HepG2 (cell line): ENCODE data around the gene ZSCAN5C. TPM values are rescaled to one million over a fixed set of nuclear protein-coding genes. Genes with fewer than 3 reads are reported as not detected.

Source experiments
- CEBPB ChIP-seq: IDR thresholded peaks from 2 replicates; pipeline ENCODE4 v1.6.1; 2011; ENCODE audit warnings: low read depth, low read length, improper control_type of control experiment, borderline replicate concordance
- MAFK ChIP-seq, 2 experiments: IDR thresholded peaks in 1 of 2; conservative IDR thresholded peaks in 1 of 2; 2 replicates each; pipeline ENCODE4 v1.6.1; 2011; ENCODE audit warnings: improper control_type of control experiment in 2 of 2, low read length in 2 of 2
- MAX ChIP-seq: IDR thresholded peaks from 2 replicates; pipeline ENCODE4 v1.6.1; 2012; ENCODE audit warnings: inconsistent platforms
- SNAPC4 ChIP-seq: sonication (generic); formaldehyde crosslinking; IDR thresholded peaks from 2 replicates; pipeline ENCODE4 v1.4.0; 2020; ENCODE audit warnings: mild to moderate bottlenecking, missing genetic modification reagents
- SOX5 ChIP-seq: IDR thresholded peaks from 2 replicates; pipeline ENCODE4 v1.6.1; 2016; ENCODE audit warnings: borderline replicate concordance
- SPEN ChIP-seq: sonication (generic); formaldehyde crosslinking; IDR thresholded peaks from 2 replicates; pipeline ENCODE4 v1.5.1; 2020; ENCODE audit warnings: low read depth, mild to moderate bottlenecking, missing genetic modification reagents
- YEATS2 ChIP-seq: sonication (generic); formaldehyde crosslinking; IDR thresholded peaks from 2 replicates; pipeline ENCODE4 v1.4.0; 2020; ENCODE audit warnings: missing genetic modification reagents, borderline replicate concordance
- ZFP36 ChIP-seq: fragments of 150-350 bp; IDR thresholded peaks from 2 replicates; pipeline ENCODE4 v1.6.1; 2018; ENCODE audit warnings: borderline replicate concordance, low read length, low read depth; ENCODE audit not compliant: partially characterized antibody
- ZFY ChIP-seq: sonication (generic); formaldehyde crosslinking; IDR thresholded peaks from 2 replicates; pipeline ENCODE4 v1.4.0; 2020; ENCODE audit warnings: missing genetic modification reagents
- ZFYVE20 ChIP-seq: sonication (generic); formaldehyde crosslinking; IDR thresholded peaks from 2 replicates; pipeline ENCODE4 v1.8.0; 2023; ENCODE audit warnings: low read depth, mild to moderate bottlenecking, moderate library complexity, missing genetic modification reagents, borderline replicate concordance
- ZNF232 ChIP-seq: sonication (generic); formaldehyde crosslinking; IDR thresholded peaks from 2 replicates; pipeline ENCODE4 v1.4.0; 2020; ENCODE audit warnings: missing genetic modification reagents, borderline replicate concordance
- ZNF407 ChIP-seq: sonication (generic); formaldehyde crosslinking; IDR thresholded peaks from one replicate; pipeline ENCODE4 v1.5.1; 2020; ENCODE audit warnings: mild to moderate bottlenecking, missing genetic modification reagents; ENCODE audit errors: not compliant biosample characterization
- ZNF574 ChIP-seq: sonication (generic); formaldehyde crosslinking; IDR thresholded peaks from 2 replicates; pipeline ENCODE4 v1.4.0; 2020; ENCODE audit warnings: missing genetic modification reagents
- polyA plus RNA-seq, 8 experiments: library from polyadenylated mRNA; depleted of rRNA in 3 of 8; stranded (reverse) in 7 of 8; unstranded in 1 of 8; fragments of >200 nt; fragmentation: Illumina TruSeq in 4 of 8; extraction: Trizol in 4 of 8; gene quantifications; 2 replicates each; pipeline versions ENCODE4 v1.2.1 to v1.2.3, GENCODE V29; 2011 to 2016; ENCODE audit warnings: low read depth in 4 of 8, missing spikeins in 1 of 8, mixed read lengths in 1 of 8; ENCODE audit not compliant: insufficient read depth in 1 of 8
- total RNA-seq, 5 experiments: library from RNA; depleted of rRNA; stranded (reverse); fragments of >200 nt; fragmentation: Illumina TruSeq; extraction: Trizol; gene quantifications; 2 replicates each; pipeline ENCODE4 v1.2.3, GENCODE V29; 2016; ENCODE audit warnings: low read depth in 1 of 5

ZSCAN5C gene
- total and polyA plus RNA-seq, 2 of the 13 experiments (the other 11 are each of a cell fraction or from before 2014, with no cell fraction given) = not detected

GRCh38 chr19:56170261-56170660 is 31.8 kb upstream of the ZSCAN5C start (continued):
- TF ChIP-seq ZNF407 (CRISPR knock-in tag) = no peak
- no peak for TF ChIP-seq ZFP36
- peak; percentile 97 to 100 for TF ChIP-seq MAFK (conservative IDR thresholded peaks at IDR 0.05 in 1 of 2, IDR thresholded peaks at IDR 0.05 in 1 of 2; ENCODE audit: low read length in 2 of 2)
- peak; percentile 31; the same call in 1 of the 2 replicates for TF ChIP-seq ZFY (CRISPR knock-in tag)
- peak; percentile 66 for TF ChIP-seq CEBPB
- peak; percentile 77 for TF ChIP-seq ZNF574 (CRISPR knock-in tag)
- TF ChIP-seq SOX5 (CRISPR knock-in tag) = peak; percentile 59; the same call in 1 of the 2 replicates
- peak; percentile 53; the same call in 1 of the 2 replicates for TF ChIP-seq SPEN
- TF ChIP-seq MAX = peak; percentile 96
- TF ChIP-seq ZNF232 (CRISPR knock-in tag) = peak; percentile 63; the same call in 1 of the 2 replicates
- no peak for TF ChIP-seq SNAPC4 (CRISPR knock-in tag)
- TF ChIP-seq ZFYVE20 = no peak
- peak; percentile 71; the same call in 1 of the 2 replicates for TF ChIP-seq YEATS2 (CRISPR knock-in tag)
